Stimulated activated CD4-positive, alpha-beta T cell treated with anti-CD3 and anti-CD28 coated beads, Interleukin-12 subunit alpha, Interleukin-12 subunit beta, amount 100 ng/mL, for 48 hours (primary cell): ENCODE data around the gene CRTC3.
A peak's percentile ranks its signal among the peaks of the same experiment; 100 is the strongest.

ENCODE experiments used
- DNase-seq, 3 donors: peaks; one replicate each; pipeline ENCODE4 v3.0.0-alpha.2; 2020; ENCODE audit warnings: low read depth in 2 of 3, low spot score in 1 of 3

CRTC3 gene

DNA sequence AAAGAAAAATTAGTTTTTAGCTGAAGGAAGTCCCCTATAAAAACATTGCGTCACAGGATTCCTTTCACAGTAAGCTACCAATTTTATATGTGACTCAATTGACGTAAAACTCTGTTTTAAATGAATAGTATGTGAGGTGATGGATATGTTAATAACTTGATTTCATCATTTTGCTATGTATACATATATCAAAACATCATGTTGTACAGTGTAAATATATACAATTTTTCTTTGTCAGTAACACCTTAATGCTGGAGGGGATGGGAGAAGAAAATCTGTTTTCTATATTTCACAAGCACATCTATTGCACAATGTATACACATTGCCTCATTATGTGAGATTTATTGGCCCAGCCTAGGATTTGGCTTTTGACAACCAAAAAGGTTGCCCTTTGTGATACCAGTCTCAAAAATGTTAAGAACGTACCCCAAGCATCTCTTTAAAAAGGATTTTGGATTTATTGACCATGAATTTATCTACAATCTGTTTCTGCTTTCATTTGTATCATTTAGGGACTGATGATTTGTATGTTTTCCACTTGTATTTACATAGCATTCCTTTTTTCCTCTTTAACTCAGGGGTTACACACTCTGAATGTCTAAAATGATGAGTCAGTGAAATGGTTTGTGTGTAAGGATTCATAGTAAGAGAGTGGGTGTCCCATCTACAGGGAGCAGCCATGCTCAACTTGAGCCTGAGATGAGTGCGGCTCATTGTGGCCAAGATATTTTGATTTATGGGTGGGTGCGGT, 62.6 kb downstream of the CRTC3 start:
- no peak for DNase-seq

DNA sequence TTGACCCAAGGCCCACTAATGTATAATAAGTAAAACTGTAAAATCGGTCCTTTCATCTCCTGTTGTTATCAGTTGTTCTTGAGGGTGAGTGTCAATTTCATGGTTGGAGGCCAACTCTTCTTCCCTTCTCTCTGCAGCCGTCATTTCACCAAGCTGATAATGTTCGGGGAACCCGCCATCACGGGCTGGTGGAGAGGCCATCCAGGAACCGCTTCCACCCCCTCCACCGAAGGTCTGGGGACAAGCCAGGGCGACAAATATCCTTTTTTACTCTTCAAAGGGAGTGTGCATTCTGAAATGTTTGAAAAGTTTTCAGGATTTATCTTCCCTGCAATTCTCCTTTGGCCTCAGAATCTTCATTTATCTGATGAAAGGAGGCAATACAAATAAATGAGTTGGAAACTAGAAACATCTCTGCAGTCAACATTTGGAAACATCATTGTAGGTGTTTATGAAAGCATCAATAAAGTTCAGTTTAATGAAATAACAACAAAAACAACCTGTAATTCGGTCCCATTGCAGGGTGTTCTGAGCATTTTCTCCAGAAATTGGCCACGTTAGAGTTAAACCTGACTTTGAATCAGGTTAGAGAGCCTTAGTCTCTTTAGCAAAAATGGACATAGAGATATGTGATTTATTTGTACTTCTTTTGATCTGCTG, 63.9 kb downstream of the CRTC3 start:
- no peak for DNase-seq

DNA sequence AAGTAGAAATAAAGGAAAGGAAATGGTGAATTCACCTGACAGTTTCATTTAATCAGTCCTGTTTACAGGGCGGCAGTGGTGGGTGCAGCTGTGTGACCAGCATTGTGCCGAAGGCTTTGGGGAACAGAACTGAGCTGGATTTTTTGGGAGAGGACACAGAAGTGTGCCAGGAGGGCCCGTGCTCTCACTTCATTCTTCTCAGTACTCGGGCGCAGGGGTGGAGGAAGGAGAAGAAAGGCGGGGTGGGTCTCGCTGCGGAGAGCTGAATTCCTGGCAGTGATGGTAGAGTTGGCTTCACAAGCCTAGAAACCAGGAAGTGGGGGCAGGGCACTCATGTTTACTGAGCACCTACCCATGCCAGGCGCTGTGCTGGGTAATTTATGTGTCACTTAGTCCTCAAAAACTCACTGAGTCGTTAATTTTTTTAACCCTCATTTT, 64.6 kb downstream of the CRTC3 start:
- peak; percentile 73 to 77 (median 76) for DNase-seq

DNA sequence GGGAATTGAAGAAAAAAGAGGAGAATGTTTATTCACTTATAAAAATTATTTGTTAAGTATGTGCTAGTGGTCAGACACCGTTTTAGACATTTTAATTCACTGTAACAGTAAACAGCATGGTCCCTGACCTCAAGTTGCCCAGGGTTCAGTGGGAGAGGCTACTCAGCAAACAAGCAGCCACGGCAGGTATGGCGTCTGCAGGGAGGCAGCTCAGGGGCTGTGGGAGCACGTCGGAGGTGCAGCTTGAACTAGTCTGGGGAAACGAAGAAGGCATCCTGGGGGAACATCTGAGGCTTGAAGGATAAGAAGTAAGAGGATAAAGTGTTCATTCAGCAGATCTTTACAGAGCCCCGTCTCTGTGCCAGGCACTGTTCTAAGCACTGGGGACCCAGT, 66.0 kb downstream of the CRTC3 start:
- no peak for DNase-seq

DNA sequence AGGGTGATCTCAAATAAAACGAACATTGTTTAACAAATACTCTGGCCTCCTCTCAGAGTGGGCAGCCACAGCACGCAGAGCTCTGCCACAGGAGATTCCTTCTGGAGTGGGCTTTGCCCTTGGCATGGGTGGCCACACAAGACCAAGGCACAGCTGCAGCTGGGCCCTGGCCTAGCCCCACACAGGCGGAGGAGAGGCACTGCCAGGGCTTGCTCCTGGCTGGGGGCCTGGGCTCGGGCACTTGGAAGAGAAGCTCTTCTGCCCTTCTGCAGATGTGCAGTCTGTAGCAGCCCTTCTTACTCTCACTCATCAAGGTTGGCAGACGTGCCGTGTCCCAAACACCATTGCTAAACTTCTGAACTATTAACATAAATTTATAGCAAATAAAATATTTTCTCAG, 67.2 kb downstream of the CRTC3 start:
- no peak for DNase-seq

DNA sequence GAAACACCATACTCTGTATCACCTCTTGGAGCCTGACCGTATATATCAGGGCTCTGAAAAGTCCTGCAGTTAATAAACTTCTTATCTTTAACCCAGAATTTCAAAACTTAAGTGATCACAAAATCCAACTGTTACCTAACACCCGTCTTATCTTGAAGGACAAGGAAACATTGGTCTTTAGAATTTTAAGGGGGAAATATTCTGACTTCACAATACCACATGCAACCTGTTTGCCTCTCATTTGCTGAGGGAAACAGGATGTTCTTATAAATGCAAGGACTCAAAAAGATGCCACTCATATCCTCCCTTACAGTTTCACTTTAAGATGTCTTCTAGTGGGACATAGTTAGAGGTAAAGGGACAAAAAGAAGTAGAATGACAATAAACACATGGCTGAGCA, 67.9 kb downstream of the CRTC3 start:
- DNase-seq: no peak

DNA sequence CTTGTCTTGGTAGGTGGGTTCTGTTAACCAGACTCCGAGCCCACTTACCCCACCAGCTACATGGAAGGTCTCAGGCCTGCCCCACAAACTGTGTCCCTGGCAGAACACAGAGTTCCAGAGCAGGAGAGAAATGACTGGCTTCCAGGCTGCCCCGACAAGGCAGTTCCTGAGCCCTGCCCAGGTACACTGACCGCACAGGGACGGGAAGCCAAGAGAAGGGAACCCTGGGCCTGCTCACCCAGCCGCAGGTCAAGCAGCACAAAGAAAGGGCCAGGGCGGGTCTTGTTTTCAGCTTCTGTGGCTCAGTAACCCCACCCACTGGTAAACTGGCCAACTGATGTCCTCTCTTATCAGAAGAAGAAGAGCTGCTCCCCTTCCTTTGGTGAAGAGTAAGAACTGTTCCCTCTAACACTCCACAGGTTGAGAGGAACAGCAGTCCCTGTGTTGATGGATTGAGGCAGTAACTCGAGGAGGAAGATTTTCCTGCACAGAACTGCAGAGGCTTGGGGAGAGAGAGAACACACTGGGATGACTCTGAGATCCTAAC, 68.4 kb downstream of the CRTC3 start:
- DNase-seq: no peak

DNA sequence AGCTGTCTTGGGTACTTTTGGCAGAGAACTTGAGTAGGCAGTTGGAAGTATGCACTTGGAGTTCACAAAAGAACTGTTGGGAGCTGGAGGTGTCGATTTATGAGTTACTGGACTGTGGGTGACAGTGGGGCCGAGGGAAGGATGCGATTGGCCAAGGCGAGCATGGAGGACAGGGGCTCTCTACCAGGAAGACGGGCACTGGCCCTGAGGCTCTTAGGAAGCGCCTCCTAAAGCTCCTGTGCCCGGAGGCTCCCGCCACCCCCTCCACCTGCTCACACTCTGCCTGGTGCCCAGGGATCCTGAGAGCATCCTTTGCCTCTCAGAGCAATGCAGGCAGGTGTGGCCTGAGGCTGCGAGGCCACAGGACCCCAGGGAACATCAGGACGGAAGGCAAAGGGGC, 69.0 kb downstream of the CRTC3 start:
- DNase-seq: no peak

DNA sequence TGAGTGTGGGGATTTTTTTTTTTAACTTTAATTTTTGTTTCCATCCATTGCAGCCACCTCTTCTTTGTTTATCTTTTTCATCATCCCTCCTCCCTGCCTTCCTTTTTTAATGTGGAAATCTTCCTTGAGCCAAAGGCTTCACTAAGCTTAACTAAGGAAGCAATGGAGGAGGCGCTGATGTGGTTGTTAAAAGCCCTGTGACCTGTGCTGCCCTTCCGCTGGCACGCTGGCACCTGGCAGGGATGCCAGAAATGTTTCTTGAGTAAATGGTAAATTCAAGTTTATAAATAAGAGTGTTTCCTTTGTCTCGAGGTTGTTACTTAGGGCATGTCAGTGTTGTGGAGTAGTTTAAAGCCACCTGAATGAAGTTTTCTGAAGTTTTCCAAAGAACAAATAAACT, 69.4 kb downstream of the CRTC3 start:
- no peak for DNase-seq

DNA sequence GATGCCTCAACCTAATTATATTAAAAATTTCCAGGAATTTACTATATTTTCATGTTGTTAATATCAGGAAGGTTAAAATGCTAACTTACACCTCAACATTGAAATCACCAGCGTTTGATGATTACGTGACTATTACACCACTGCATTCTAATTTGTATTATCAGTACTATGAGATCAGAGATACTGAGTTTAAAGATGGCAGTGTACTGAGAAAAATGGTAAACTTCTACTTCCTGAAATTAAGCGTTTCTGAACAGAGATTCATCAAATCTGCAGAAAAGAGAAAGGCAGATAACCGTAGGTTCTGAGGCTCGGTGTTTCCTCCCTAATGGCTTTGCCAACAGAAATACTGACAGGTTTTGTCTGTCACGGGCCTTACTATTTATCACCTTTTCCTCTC, 69.9 kb downstream of the CRTC3 start:
- DNase-seq: no peak

DNA sequence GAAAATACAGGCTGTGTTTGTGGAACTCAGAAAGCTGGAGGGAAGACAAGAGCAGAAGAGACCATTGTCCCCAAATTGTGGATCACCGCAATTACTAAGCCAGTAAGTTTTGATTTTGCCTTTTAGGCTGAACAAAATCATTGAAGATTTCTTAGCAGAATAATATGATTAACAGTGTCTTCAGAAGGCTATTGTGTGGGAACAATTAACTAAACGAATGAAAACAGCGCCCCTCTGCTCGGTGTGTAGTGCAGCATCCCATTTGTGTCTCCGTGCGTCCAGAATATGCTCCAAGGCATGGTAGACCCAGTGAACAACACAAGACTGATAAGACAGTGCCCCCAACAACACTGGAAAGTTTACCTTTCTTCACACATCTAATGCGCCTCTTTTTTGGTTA, 71.2 kb downstream of the CRTC3 start:
- DNase-seq: no peak

DNA sequence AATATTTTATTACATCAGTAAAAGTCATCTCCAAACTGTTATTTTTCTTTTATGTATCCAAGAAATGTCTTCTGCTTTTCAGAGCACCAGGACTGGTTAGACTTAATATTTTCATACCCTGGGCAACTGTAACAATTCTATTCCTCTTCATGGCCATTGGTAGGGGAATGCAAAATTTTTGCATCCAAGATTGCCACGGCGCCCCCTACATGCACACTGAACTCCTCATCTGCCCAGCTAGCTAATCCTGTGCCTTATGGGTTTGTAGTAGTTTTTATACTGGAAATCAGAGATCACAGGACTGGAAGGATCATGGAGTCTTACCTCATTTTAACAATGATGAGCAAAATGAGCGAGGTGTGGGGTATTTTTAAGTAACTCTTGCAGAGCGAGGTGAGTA, 74.2 kb downstream of the CRTC3 start:
- DNase-seq: peak in 2 of 3 donors; percentile 12 to 42

DNA sequence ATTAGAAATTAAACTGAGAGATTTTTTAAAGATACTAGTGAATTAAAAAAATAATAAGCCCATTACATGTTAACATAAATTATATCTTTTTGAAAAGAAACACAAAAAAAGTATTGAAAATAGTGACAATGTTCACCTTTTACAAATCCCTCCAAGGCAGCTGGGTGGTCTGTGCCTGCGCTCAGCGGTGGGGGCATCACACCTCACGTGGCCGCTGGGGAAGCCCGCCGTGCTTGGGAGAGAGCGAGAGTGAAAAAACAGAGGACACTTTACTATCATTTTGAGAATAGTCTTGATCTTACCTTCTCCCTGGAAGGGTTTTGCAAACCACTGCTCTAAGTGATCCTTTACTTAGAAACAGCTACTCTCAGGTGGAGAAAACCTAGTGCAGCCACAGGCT, 76.9 kb downstream of the CRTC3 start:
- no peak for DNase-seq

DNA sequence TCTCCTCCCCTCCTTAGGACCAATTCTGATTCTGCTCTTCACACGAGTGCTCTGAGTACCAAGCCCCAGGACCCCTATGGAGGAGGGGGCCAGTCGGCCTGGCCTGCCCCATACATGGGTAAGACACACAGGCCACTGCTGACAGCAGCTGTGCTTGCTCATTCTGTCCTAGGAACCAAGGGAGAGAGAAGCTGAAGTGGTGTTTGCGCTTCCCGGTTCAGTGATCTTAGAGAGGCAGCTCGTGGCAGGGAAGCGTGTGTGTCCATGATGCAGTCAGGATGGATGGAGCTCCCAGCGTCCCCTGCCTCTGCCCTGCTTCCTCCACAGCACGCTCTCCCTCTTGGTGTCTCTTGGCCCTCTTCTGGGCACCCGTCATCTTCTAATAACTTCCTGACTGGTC, 77.6 kb downstream of the CRTC3 start:
- DNase-seq: no peak

DNA sequence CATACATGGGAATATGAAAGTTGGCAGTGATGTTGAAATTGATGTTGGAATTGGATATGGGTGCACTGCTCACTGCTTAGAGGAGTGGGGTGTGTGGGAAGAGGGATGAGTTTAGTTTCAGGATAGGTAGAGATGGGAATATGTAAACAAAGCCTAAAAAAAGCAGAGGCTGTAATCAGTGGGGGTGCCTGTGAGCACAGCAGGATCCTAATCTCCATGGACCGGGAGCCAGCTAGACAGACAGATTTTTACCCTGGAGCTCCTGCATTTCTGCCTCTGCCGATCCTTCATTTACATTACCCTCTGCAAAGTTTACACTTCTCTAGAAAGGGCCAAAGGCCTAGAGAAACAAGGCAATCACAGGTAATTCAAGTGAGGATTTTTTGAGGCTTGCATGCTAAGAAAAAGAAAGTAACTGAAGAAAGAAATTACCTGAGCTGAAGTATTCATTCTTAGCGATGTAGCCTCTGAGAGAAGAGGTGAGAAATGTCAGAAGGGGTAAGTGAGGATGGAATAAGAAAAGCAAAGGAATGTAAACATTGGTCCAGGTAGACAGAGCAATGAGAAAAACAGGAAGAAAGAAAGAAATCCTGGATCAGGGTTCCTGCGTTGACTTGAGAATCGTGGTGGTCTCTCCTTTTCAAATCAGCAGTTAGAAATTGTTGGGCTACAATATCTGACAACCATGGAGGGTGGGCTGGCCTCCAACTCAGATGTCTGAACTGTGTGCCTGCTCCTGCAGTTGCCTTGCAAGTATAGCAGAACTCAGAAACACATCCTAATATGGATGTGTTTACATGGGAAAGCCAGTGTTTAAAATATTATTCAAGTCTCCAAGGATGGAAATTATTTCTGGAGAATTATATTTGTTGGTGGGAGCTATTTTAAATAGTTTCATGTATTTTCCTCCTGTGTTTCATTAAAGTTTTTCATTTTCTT, 79.8 kb downstream of the CRTC3 start:
- no peak for DNase-seq

DNA sequence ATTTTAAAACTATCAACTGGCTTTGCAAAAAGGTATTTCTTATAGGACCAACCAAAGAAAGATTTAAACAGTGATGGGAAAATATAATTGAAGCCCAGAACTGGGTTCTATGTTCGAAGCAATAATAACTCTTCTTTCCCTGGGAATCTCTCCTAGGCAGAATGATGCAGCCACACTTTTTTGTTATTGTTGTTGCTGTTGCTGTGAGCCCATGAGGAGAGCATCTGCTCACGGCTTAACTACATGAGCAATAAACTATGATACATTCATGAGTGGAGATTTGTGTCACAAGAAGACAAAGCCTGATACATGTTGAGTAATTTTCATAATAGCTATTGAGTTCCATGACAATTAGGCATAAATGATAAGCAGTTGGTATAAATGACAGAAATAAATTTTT, 80.5 kb downstream of the CRTC3 start:
- DNase-seq: no peak

DNA sequence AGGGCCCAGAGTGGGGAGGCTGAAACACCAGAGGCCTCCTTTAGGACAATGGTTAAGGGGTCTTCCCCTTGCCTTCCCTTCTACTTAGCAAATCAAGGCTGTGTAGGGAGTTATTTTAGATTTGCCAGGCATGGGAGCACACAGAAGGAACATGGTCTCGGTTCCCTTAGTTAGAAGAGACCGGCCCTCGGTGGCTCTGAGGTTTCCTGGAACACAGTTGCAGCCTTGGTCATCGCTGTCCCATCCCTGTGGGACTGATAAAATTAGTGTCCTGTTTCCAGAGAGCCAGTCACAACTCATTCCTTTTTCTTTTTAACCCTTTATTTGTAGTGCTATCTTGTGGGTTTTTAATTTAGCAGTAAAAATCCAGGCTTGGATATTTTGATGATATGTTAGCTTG, 81.4 kb downstream of the CRTC3 start:
- no peak for DNase-seq

DNA sequence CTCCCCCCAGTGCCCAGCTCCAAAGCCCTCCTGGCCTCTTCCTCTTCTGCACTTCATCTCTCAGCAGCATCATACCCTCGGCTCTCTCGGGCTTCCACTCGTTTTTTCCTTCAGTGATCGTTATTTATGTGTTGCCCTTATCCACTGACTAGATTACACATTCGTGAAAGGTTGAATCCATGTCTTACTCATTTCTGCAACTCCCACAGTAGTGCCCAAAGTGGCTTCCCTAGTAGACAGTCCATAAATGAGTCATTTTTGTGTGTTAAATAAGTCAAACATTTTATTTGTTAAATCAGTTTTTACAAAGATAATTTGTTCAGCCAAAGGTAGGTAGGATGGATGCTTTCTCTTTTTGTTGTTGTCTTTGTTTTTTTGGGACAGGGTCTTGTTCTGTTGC, 87.4 kb downstream of the CRTC3 start:
- DNase-seq: no peak

DNA sequence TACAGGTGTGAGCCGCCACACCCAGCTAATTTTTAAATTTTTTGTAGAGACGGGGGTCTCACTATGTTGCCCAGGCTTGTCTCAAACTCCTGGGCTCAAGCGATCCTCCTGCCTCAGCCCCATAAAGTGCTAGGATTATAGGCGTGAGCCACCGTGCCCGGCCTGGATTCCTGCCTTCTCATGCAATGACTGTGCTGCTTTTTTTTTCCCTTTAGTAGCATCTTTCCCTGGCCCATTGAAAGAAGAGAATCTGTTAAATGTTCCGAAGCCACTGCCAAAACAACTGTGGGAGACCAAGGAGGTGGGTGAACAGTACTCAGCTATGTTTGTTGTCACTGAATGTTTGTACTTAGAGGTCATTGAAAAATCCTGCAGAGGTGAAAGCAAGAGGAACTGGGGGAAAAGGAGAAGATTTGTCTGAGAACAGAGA, 88.0 kb downstream of the CRTC3 start:
- no peak for DNase-seq

DNA sequence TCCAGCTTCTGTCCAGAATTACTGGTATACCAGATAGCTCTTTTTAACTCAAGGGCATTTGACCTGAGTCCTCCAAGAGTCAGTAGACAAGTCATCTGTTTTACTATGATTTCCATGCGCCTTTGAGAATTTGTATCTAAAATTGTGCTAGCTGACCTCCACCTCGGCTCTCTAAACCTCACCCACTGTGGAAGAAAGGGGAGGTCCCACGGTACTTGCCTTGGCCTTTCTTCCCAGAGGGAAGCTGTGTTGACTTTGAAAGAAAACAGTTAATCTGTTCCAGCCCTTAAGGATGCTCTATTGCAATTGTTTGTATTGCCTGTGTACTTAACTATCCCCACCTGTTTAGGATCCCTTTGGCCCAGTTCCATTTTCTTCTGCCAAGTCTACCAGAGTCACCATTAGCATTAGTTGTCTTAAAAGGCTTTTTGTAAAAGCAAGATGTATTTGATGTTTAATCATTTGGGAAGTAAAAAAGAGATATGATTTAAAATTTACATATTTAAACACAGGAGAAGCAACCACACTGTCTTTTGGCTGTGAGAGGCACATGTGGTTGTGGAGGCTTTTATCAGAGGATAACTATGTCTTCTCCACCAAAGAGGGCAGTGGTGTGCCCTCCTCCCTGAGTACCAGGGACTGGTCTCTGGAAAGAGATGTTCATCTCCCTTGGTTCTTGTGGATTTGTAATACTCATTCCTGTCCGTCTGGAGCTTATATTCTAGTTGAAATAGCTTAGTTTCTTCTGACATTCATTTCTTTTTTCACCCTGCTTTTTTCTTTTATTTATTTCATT, 88.8 kb downstream of the CRTC3 start:
- DNase-seq: no peak

DNA sequence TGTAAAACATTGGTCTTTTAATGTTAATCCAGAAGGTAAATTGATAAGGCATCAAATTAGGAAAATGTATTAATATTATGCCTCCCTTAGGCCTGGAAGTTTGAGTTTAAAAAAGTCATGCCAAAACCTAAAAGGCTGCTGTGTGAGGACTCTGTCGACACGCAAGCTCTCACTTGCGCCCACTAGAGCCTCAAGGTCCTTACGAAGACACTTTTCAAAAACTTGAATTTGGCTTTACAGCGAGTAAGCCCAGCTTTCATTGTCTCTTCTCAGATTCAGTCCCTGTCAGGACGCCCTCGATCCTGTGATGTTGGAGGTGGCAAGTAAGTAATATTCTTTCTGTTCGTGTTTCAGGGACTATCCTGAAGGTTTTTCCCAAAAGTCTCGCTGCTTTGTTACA, 89.7 kb downstream of the CRTC3 start:
- DNase-seq: no peak
